Measurements from ENCODE around the gene DCC. TPM values are rescaled to one million over a fixed set of nuclear protein-coding genes. Genes with fewer than 3 reads are reported as not detected.

Gene DCC
- total RNA-seq, 4 donors from 2014 or later = 0.94 TPM; not detected in 3

DNA sequence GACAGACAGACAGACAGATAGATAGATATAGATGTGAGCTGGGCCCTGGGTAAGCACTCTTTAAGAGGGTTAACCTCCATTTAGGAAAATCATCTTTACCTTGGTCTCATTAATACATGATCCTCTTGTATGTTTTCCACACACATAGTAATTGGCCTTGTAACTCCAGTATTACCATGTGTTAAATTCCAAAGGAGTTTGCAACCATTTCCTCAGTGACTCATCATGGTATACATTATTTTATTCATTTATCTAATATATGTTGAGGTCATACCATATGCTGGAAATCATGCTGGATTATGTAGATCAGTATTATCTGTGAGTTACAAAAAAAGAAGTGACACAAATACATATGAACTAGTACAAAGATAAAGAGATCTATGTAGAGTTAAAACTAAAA, 504.3 kb downstream of the DCC start:
- H3K27ac ChIP-seq = no peak overlapping the region
- H3K4me1 ChIP-seq = no peaks in the 10 kb centered on the region
- H3K4me3 ChIP-seq (replicated peaks in 1 of 3) = no peak overlapping the region
- TF ChIP-seq, protein P1, sequence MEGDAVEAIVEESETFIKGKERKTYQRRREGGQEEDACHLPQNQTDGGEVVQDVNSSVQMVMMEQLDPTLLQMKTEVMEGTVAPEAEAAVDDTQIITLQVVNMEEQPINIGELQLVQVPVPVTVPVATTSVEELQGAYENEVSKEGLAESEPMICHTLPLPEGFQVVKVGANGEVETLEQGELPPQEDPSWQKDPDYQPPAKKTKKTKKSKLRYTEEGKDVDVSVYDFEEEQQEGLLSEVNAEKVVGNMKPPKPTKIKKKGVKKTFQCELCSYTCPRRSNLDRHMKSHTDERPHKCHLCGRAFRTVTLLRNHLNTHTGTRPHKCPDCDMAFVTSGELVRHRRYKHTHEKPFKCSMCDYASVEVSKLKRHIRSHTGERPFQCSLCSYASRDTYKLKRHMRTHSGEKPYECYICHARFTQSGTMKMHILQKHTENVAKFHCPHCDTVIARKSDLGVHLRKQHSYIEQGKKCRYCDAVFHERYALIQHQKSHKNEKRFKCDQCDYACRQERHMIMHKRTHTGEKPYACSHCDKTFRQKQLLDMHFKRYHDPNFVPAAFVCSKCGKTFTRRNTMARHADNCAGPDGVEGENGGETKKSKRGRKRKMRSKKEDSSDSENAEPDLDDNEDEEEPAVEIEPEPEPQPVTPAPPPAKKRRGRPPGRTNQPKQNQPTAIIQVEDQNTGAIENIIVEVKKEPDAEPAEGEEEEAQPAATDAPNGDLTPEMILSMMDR (IDR thresholded peaks at IDR 0.05) = no peak
- no peak for TF ChIP-seq POLR2A (IDR thresholded peaks at IDR 0.05)
- H3K27me3 ChIP-seq = no peaks in the 10 kb centered on the region
- intact Hi-C loops (cut with DNase I) = no loop called here
- no peaks in the 10 kb centered on the region for H3K9me3 ChIP-seq
- no peak for DNase-seq
- H3K36me3 ChIP-seq = no peaks in the 10 kb centered on the region

DNA sequence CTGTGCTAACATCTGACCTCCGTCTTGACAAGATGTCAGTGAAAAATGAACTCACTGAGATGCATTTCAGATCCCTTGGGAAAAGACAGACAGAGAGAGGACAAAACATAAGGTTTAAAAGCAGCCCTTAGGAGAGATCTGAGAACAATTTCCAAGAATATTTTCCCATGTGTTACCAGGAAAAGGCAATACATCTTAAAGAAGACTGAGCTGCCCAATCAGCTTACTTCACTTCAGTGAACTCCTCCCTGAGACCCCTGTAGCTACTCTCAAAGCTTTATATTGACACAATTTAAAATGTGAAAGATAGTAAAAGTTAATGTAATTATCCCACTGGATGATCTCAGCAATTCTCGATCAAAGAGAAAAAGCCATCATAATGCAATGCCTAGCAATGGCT, 505.0 kb downstream of the DCC start:
- H3K27me3 ChIP-seq = no peaks in the 10 kb centered on the region
- no peaks in the 10 kb centered on the region for H3K36me3 ChIP-seq
- DNase-seq = no peak
- WGBS, 2 donors = 86 to 87% methylated on average over 2 of the region's 2 CpGs
- TF ChIP-seq, protein P1 (IDR thresholded peaks at IDR 0.05) = no peak
- no peak for TF ChIP-seq POLR2A (IDR thresholded peaks at IDR 0.05)
- intact Hi-C loops (cut with DNase I) = no loop called here
- no peak overlapping the region for H3K4me3 ChIP-seq (replicated peaks in 1 of 3)
- no peaks in the 10 kb centered on the region for H3K9me3 ChIP-seq
- H3K4me1 ChIP-seq = no peaks in the 10 kb centered on the region
- no peak overlapping the region for H3K27ac ChIP-seq

DNA sequence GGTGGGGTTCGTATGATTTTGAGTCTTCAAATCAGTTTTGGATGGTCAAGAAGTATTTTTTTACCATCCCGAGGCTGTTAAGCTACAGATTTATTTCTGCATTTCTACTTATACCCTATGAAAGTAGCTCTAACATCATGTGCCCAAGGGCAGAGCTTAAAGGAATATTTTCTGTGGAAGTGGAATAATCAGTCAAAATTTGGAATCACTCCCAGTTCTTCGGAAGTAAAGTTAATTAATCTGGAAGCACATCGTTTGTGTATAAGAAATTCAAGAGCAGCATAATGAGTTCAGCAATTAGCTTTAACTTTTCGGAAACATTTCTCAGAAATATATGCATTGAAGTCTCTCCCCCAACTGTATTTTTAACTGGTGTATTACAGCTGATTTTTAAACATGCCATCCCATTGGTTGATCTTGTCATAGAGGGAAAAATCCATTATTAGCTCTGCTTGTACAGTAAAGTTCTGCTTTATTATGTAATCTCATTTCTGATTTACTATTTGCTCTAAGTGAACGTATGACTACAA, 510.1 kb downstream of the DCC start:
- H3K27me3 ChIP-seq = no peaks in the 10 kb centered on the region
- H3K4me1 ChIP-seq = no peaks in the 10 kb centered on the region
- no peaks in the 10 kb centered on the region for H3K9me3 ChIP-seq
- no peak for DNase-seq
- no peak overlapping the region for H3K27ac ChIP-seq
- H3K4me3 ChIP-seq (replicated peaks in 1 of 3) = no peak overlapping the region
- TF ChIP-seq POLR2A (IDR thresholded peaks at IDR 0.05) = no peak
- TF ChIP-seq, protein P1 (IDR thresholded peaks at IDR 0.05) = no peak
- no peaks in the 10 kb centered on the region for H3K36me3 ChIP-seq
- intact Hi-C loops (cut with DNase I) = no loop called here
- WGBS, 2 donors = 72 to 80% methylated on average over 6 of the region's 6 CpGs

GRCh38 chr18:52861558-52861957, 521.6 kb downstream of the DCC start:
- no peaks in the 10 kb centered on the region for H3K36me3 ChIP-seq
- H3K27me3 ChIP-seq = no peaks in the 10 kb centered on the region
- H3K27ac ChIP-seq = no peak overlapping the region
- intact Hi-C loops (cut with DNase I) = no loop called here
- no peaks in the 10 kb centered on the region for H3K9me3 ChIP-seq
- H3K4me3 ChIP-seq (replicated peaks in 1 of 3) = no peak overlapping the region
- WGBS, 2 donors = 88 to 89% methylated on average over 3 of the region's 3 CpGs
- TF ChIP-seq, protein P1 (IDR thresholded peaks at IDR 0.05) = no peak
- no peak for TF ChIP-seq POLR2A (IDR thresholded peaks at IDR 0.05)
- H3K4me1 ChIP-seq = no peaks in the 10 kb centered on the region
- DNase-seq = no peak

DNA sequence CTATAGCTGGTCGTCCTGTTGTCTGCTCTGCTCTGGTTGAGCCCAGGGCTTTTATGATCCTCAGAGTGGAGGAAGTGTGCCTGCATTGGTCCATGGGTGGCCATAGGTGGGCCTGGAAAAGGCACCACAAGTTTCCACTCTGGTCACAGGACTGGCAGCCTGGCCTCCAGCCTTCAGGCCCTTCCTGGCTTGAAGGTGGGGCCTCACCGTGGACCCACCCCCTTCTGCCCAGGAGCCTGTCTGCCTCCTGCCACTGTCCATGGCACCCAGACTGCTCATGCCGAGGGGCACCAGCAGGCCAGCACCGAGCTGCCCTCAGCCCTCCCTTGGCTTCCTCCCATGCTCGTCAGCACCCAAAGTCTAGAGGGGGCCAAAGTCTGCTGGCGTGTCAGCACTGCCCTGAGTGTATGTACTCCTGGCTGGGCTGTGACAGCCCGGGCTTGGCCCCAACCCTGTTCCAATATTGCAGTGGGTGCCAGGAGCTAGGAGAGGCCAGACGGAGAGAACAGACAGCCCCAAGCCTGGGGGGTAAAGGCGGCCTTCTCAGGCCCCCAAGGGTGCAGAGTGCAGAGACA, 529.4 kb downstream of the DCC start:
- H3K4me1 ChIP-seq = no peaks in the 10 kb centered on the region
- DNase-seq = no peak
- intact Hi-C loops (cut with DNase I) = no loop called here

More for the DNA sequence above, 529.4 kb downstream of the DCC start:
- H3K4me3 ChIP-seq (replicated peaks in 1 of 3) = no peak overlapping the region
- WGBS, 2 donors = 87 to 95% methylated on average over 4 to 8 of the region's 9 CpGs
- H3K36me3 ChIP-seq = no peaks in the 10 kb centered on the region
- H3K27ac ChIP-seq = no peak overlapping the region
- TF ChIP-seq, protein P1 (IDR thresholded peaks at IDR 0.05) = no peak
- TF ChIP-seq POLR2A (IDR thresholded peaks at IDR 0.05) = no peak
- no peaks in the 10 kb centered on the region for H3K27me3 ChIP-seq
- H3K9me3 ChIP-seq = no peaks in the 10 kb centered on the region

Data from thyroid gland (tissue), 4 donors.